LNCaP clone FGC (cell line): Measurements from ENCODE around the gene INPP5F.

Experiments used
- DNase-seq: peaks from one replicate; pipeline ENCODE4 v3.0.0-alpha.2; 2011; ENCODE audit warnings: low read depth
- H3K4me3 ChIP-seq: 2 replicates; pipeline ENCODE4 v1.5.1; 2011; ENCODE audit warnings: mild to moderate bottlenecking, low read depth, low read length, control low read depth
- CTCF ChIP-seq: IDR thresholded peaks from 2 replicates; pipeline ENCODE4 v1.5.1; 2012; ENCODE audit warnings: mild to moderate bottlenecking; ENCODE audit not compliant: control insufficient read depth, insufficient read depth; ENCODE audit errors: extremely low read depth

INPP5F gene

GRCh38 chr10:119747940-119748339, 22.1 kb downstream of the INPP5F start:
- no peak for TF ChIP-seq CTCF
- H3K4me3 ChIP-seq, result no peak overlapping the region
- DNase-seq, result no peak

GRCh38 chr10:119748871-119749270, 23.0 kb downstream of the INPP5F start:
- H3K4me3 ChIP-seq, result no peak overlapping the region
- no peak for TF ChIP-seq CTCF
- DNase-seq, result no peak

- no peak overlapping the region for H3K4me3 ChIP-seq
- no peak for DNase-seq
- no peak for TF ChIP-seq CTCF
Observed at GRCh38 chr10:119749455-119749854, 23.6 kb downstream of the INPP5F start.

GRCh38 chr10:119750391-119751230, 24.8 kb downstream of the INPP5F start:
- no peak overlapping the region for H3K4me3 ChIP-seq
- peak; percentile 94 for TF ChIP-seq CTCF
- peak; percentile 38 for DNase-seq

GRCh38 chr10:119753309-119753708, 27.5 kb downstream of the INPP5F start:
- DNase-seq, result no peak
- no peak overlapping the region for H3K4me3 ChIP-seq
- no peak for TF ChIP-seq CTCF

GRCh38 chr10:119754085-119754484, 28.2 kb downstream of the INPP5F start:
- DNase-seq, result no peak
- H3K4me3 ChIP-seq, result no peak overlapping the region
- TF ChIP-seq CTCF, result no peak

- no peak for TF ChIP-seq CTCF
- H3K4me3 ChIP-seq, result no peak overlapping the region
- DNase-seq, result no peak
Observed at GRCh38 chr10:119754936-119755335, 29.1 kb downstream of the INPP5F start.
